Smooth muscle cell (in vitro differentiated cells): ENCODE measurements around the gene ATP6V1G1. TPM values are rescaled to one million over a fixed set of nuclear protein-coding genes. Genes with fewer than 3 reads are reported as not detected.

Experiments
- DNase-seq: peaks from one replicate; lab custom pipeline; 2025; ENCODE audit not compliant: unreplicated experiment; lab: John Stamatoyannopoulos, UW
- H2AFZ ChIP-seq: fragments of 200-600 bp; sonication (generic); 2 replicates; pipeline ENCODE4 v1.6.0; 2016; ENCODE audit warnings: antibody characterized with exemption, low read depth, mild to moderate bottlenecking
- H3F3A ChIP-seq: fragments of 200-600 bp; sonication (generic); 2 replicates; pipeline ENCODE4 v1.6.0; 2017; ENCODE audit warnings: antibody characterized with exemption, low read depth
- H3K27ac ChIP-seq: fragments of 200-600 bp; sonication (generic); 2 replicates; pipeline ENCODE4 v1.5.1; 2016; ENCODE audit warnings: low read depth, mild to moderate bottlenecking
- H3K27me3 ChIP-seq: fragments of 200-600 bp; sonication (generic); 2 replicates; pipeline ENCODE4 v1.6.1; 2016; ENCODE audit warnings: low read depth, mild to moderate bottlenecking
- H3K36me3 ChIP-seq: fragments of 200-600 bp; sonication (generic); 2 replicates; pipeline ENCODE4 v1.5.1; 2016; ENCODE audit warnings: low read depth
- H3K4me1 ChIP-seq: fragments of 200-600 bp; sonication (generic); 2 replicates; pipeline ENCODE4 v1.5.1; 2016; ENCODE audit warnings: low read depth
- H3K4me2 ChIP-seq: fragments of 200-600 bp; sonication (generic); 2 replicates; pipeline ENCODE4 v1.6.0; 2016; ENCODE audit warnings: mild to moderate bottlenecking
- H3K4me3 ChIP-seq: fragments of 200-600 bp; sonication (generic); 2 replicates; pipeline ENCODE4 v1.5.1; 2016; ENCODE audit warnings: mild to moderate bottlenecking
- H3K79me2 ChIP-seq: fragments of 200-600 bp; sonication (generic); 2 replicates; pipeline ENCODE4 v1.6.0; 2016; ENCODE audit warnings: low read depth, mild to moderate bottlenecking
- H3K9ac ChIP-seq: fragments of 200-600 bp; sonication (generic); 2 replicates; pipeline ENCODE4 v1.6.0; 2016; ENCODE audit warnings: low read depth
- H3K9me3 ChIP-seq: fragments of 200-600 bp; sonication (generic); replicated peaks from 2 replicates; pipeline ENCODE4 v1.5.1; 2016; ENCODE audit warnings: low read depth
- H4K20me1 ChIP-seq: fragments of 200-600 bp; sonication (generic); 2 replicates; pipeline ENCODE4 v1.6.0; 2016; ENCODE audit warnings: low read depth
- WGBS: methylation state at CpG from one replicate; pipeline ENCODE4 v1.1.7; 2016; ENCODE audit warnings: low lambda C conversion rate; 5-methylcytosine and 5-hydroxymethylcytosine counted together
- polyA plus RNA-seq: library from polyadenylated mRNA; unstranded; fragments of >200 nt; fragmentation: Nextera tagmentation; extraction: Ambion mirVana; gene quantifications from 2 replicates; pipeline ENCODE4 v1.2.1, GENCODE V29; 2016
- total RNA-seq: library from RNA; depleted of rRNA; stranded (reverse); fragments of >200 nt; gene quantifications from 2 replicates; pipeline ENCODE4 v1.2.3, GENCODE V29; 2014
- TF ChIP-seq, protein P1 (sequence below): fragments of 200-600 bp; sonication (generic); IDR thresholded peaks from 2 replicates; pipeline ENCODE4 v1.5.1; 2017; ENCODE audit warnings: borderline replicate concordance, mild to moderate bottlenecking, antibody characterized with exemption; ENCODE audit not compliant: insufficient read depth, poor library complexity, severe bottlenecking

ATP6V1G1 gene
- total and polyA plus RNA-seq, 2 experiments from 2014 or later, result 340 to 400 TPM

DNA sequence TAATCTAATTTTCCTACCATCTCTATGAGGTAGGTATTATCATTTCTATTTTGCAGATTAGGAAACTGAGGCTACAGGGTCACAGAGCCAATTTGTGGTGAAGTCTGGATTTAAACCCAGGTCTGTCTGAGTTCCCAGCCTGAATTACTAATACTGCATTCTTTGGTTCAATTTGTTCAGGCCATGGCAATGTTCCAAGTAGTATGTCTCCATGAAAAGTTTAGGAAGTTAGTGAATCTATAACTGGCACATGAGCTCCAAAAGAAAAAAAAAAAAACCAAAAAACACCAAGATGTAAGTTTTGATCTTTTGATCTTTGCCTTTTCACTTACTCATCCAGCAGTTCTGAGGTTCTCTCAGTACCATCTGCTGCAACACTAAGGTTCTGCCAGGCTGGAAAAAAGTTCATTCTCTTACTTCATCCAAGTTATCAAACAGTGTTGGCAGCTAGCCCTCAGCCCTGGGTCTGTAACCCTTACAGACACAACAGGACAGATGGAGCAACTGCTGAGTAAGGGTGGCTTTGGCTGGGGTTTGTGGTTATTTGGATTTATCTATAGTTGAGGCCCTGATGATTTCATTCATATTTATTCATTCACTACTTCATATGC, 19.1 kb downstream of the ATP6V1G1 start:
- Histone ChIP-seq H3K9me3 (no peaks in the 10 kb centered on the region), H3K36me3 (no peaks in the 10 kb centered on the region), H3K4me2 (peak overlapping the region; percentile 20), H3K27me3 (no peaks in the 10 kb centered on the region), H3K9ac (no peak overlapping the region), H2AFZ (no peak overlapping the region), H4K20me1 (no peaks in the 10 kb centered on the region), H3K27ac (peak overlapping the region; percentile 39), H3F3A (peaks cover 8% of the 10 kb centered on the region), H3K4me3 (no peak overlapping the region), H3K4me1 (no peaks in the 10 kb centered on the region), H3K79me2 (no peaks in the 10 kb centered on the region)
- TF ChIP-seq, protein P1, sequence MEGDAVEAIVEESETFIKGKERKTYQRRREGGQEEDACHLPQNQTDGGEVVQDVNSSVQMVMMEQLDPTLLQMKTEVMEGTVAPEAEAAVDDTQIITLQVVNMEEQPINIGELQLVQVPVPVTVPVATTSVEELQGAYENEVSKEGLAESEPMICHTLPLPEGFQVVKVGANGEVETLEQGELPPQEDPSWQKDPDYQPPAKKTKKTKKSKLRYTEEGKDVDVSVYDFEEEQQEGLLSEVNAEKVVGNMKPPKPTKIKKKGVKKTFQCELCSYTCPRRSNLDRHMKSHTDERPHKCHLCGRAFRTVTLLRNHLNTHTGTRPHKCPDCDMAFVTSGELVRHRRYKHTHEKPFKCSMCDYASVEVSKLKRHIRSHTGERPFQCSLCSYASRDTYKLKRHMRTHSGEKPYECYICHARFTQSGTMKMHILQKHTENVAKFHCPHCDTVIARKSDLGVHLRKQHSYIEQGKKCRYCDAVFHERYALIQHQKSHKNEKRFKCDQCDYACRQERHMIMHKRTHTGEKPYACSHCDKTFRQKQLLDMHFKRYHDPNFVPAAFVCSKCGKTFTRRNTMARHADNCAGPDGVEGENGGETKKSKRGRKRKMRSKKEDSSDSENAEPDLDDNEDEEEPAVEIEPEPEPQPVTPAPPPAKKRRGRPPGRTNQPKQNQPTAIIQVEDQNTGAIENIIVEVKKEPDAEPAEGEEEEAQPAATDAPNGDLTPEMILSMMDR, result no peak
- DNase-seq, result no peak

- Histone ChIP-seq H2AFZ (no peak overlapping the region), H3K4me1 (no peaks in the 10 kb centered on the region), H3K9me3 (no peaks in the 10 kb centered on the region), H3K4me3 (no peak overlapping the region), H3K27ac (no peak overlapping the region), H3K9ac (no peak overlapping the region), H3K4me2 (no peak overlapping the region), H3K79me2 (peaks cover 8% of the 10 kb centered on the region), H3K27me3 (no peaks in the 10 kb centered on the region), H3F3A (peaks cover 11% of the 10 kb centered on the region), H3K36me3 (no peaks in the 10 kb centered on the region), H4K20me1 (no peaks in the 10 kb centered on the region)
- DNase-seq, result no peak
- TF ChIP-seq, protein P1, result no peak
- 86% methylated on average over 6 of the region's 6 CpGs for WGBS
Observed at GRCh38 chr9:114607671-114608524, 20.3 kb downstream of the ATP6V1G1 start.

- peaks cover 14% of the 10 kb centered on the region for H3K79me2 ChIP-seq
- H3K9me3 ChIP-seq, result no peaks in the 10 kb centered on the region
- H2AFZ ChIP-seq, result no peak overlapping the region
- TF ChIP-seq, protein P1, result no peak
- H3K4me2 ChIP-seq, result no peak overlapping the region
- DNase-seq, result no peak
- no peak overlapping the region for H3K9ac ChIP-seq
- peaks cover 11% of the 10 kb centered on the region for H3F3A ChIP-seq
- no peaks in the 10 kb centered on the region for H3K36me3 ChIP-seq
- H3K4me1 ChIP-seq, result no peaks in the 10 kb centered on the region
- H3K4me3 ChIP-seq, result no peak overlapping the region
- 91% methylated on average over 2 of the region's 2 CpGs for WGBS
- no peaks in the 10 kb centered on the region for H3K27me3 ChIP-seq
- H3K27ac ChIP-seq, result no peak overlapping the region
- no peaks in the 10 kb centered on the region for H4K20me1 ChIP-seq
Observed at GRCh38 chr9:114608525-114608796, 20.9 kb downstream of the ATP6V1G1 start.
